Neural progenitor cell (in vitro differentiated cells): ENCODE measurements around the gene IFNG. TPM values are rescaled to one million over a fixed set of nuclear protein-coding genes. Genes with fewer than 3 reads are reported as not detected.

Experiments used
- DNase-seq: peaks from one replicate; pipeline ENCODE4 v3.0.0-alpha.2; 2016; ENCODE audit warnings: low spot score
- H2AFZ ChIP-seq: fragments of 200-600 bp; sonication (generic); replicated peaks from 2 replicates; pipeline ENCODE4 v1.6.1; 2016; ENCODE audit warnings: antibody characterized with exemption
- H3F3A ChIP-seq: fragments of 200-600 bp; sonication (generic); 2 replicates; pipeline ENCODE4 v1.6.1; 2016; ENCODE audit warnings: antibody characterized with exemption, low read depth
- H3K27ac ChIP-seq: fragments of 200-600 bp; sonication (generic); 2 replicates; pipeline ENCODE4 v1.5.1; 2016; ENCODE audit warnings: mild to moderate bottlenecking
- H3K27me3 ChIP-seq: fragments of 200-600 bp; sonication (generic); 2 replicates; pipeline ENCODE4 v1.6.1; 2016; ENCODE audit warnings: mild to moderate bottlenecking, moderate library complexity
- H3K36me3 ChIP-seq: fragments of 200-600 bp; sonication (generic); 2 replicates; pipeline ENCODE4 v1.5.1; 2016
- H3K4me1 ChIP-seq: fragments of 200-600 bp; sonication (generic); 2 replicates; pipeline ENCODE4 v1.6.1; 2016; ENCODE audit warnings: mixed run types
- H3K4me2 ChIP-seq: fragments of 200-600 bp; sonication (generic); 2 replicates; pipeline ENCODE4 v1.6.1; 2016
- H3K4me3 ChIP-seq: fragments of 200-600 bp; sonication (generic); 2 replicates; pipeline ENCODE4 v1.5.1; 2016
- H3K79me2 ChIP-seq: fragments of 200-600 bp; sonication (generic); 2 replicates; pipeline ENCODE4 v1.6.1; 2016; ENCODE audit warnings: low read depth
- H3K9ac ChIP-seq: fragments of 200-600 bp; sonication (generic); 2 replicates; pipeline ENCODE4 v1.6.1; 2016
- H3K9me3 ChIP-seq: fragments of 200-600 bp; sonication (generic); 2 replicates; pipeline ENCODE4 v1.5.1; 2016; ENCODE audit warnings: low read depth
- H4K20me1 ChIP-seq: fragments of 200-600 bp; sonication (generic); 2 replicates; pipeline ENCODE4 v1.6.1; 2016; ENCODE audit warnings: low read depth
- H3K27ac Mint-ChIP-seq: 3 replicates; pipeline ENCODE4 v1.8.0; 2021; ENCODE audit warnings: mixed read lengths
- H3K27me3 Mint-ChIP-seq: 2 replicates; pipeline ENCODE4 v1.8.0; 2022; ENCODE audit warnings: low read depth, mild to moderate bottlenecking, inconsistent platforms, moderate library complexity, mixed read lengths; ENCODE audit not compliant: insufficient read depth
- H3K36me3 Mint-ChIP-seq: 3 replicates; pipeline ENCODE4 v1.8.0; 2021; ENCODE audit warnings: mixed read lengths
- H3K4me1 Mint-ChIP-seq: 3 replicates; pipeline ENCODE4 v1.8.0; 2021; ENCODE audit warnings: mixed read lengths
- H3K4me3 Mint-ChIP-seq: 3 replicates; pipeline ENCODE4 v1.8.0; 2021; ENCODE audit warnings: mild to moderate bottlenecking, moderate library complexity, mixed read lengths
- H3K9me3 Mint-ChIP-seq: 3 replicates; pipeline ENCODE4 v1.8.0; 2020; ENCODE audit warnings: mixed read lengths
- CTCF ChIP-seq: fragments of 200-600 bp; sonication (generic); IDR thresholded peaks from 2 replicates; pipeline ENCODE4 v1.5.1; 2017; ENCODE audit warnings: antibody characterized with exemption, mild to moderate bottlenecking
- EZH2 ChIP-seq: fragments of 200-600 bp; sonication (generic); IDR thresholded peaks from 2 replicates; pipeline ENCODE4 v1.6.1; 2017; ENCODE audit warnings: antibody characterized with exemption, mild to moderate bottlenecking, moderate library complexity
- EZH2phosphoT487 ChIP-seq: fragments of 200-600 bp; sonication (generic); IDR thresholded peaks from 2 replicates; pipeline ENCODE4 v1.6.1; 2017; ENCODE audit warnings: antibody characterized with exemption
- total RNA-seq: library from RNA; depleted of rRNA; stranded (reverse); fragments of >200 nt; gene quantifications from 2 replicates; pipeline ENCODE4 v1.2.3, GENCODE V29; 2015; ENCODE audit warnings: low replicate concordance

IFNG gene
- total RNA-seq, 1 donor from 2014 or later: not detected

DNA sequence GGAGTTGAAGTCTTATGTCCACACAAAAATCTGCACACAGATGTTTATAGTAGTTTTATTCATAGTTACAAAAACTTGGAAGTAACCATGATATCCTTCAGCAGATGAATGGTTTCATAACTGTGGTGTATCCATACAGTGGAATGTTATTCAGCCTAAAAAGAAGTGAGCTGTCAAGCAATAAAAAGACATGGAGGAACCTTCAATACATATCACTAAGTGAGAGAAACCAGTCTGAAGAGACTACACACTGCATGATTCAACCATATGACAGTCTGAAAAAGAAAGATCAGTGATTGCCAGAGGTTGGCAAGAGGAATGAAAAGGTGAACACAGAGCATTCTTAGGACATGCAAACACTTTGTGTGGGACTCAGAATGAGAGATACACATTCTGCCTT, 18.6 kb upstream of the IFNG start:
- no peak overlapping the region for H3K27ac Mint-ChIP-seq
- H3K4me1 ChIP-seq: no peaks in the 10 kb centered on the region
- no peak for TF ChIP-seq EZH2phosphoT487
- TF ChIP-seq EZH2: no peak
- no peak for TF ChIP-seq CTCF
- no peaks in the 10 kb centered on the region for H3K36me3 ChIP-seq
- no peak overlapping the region for H3K4me3 ChIP-seq
- H3K27me3 ChIP-seq: no peaks in the 10 kb centered on the region
- no peak overlapping the region for H3K4me2 ChIP-seq
- H3K27me3 Mint-ChIP-seq: no peaks in the 10 kb centered on the region
- no peak for DNase-seq
- H3F3A ChIP-seq: no peaks in the 10 kb centered on the region
- no peak overlapping the region for H3K27ac ChIP-seq
- no peaks in the 10 kb centered on the region for H3K79me2 ChIP-seq
- H3K9me3 ChIP-seq: no peaks in the 10 kb centered on the region
- H3K4me1 Mint-ChIP-seq: no peaks in the 10 kb centered on the region
- H3K9ac ChIP-seq: no peak overlapping the region
- no peaks in the 10 kb centered on the region for H4K20me1 ChIP-seq
- H3K9me3 Mint-ChIP-seq: peaks cover 5% of the 10 kb centered on the region
- H3K4me3 Mint-ChIP-seq: no peak overlapping the region
- H3K36me3 Mint-ChIP-seq: no peaks in the 10 kb centered on the region
- no peak overlapping the region for H2AFZ ChIP-seq

DNA sequence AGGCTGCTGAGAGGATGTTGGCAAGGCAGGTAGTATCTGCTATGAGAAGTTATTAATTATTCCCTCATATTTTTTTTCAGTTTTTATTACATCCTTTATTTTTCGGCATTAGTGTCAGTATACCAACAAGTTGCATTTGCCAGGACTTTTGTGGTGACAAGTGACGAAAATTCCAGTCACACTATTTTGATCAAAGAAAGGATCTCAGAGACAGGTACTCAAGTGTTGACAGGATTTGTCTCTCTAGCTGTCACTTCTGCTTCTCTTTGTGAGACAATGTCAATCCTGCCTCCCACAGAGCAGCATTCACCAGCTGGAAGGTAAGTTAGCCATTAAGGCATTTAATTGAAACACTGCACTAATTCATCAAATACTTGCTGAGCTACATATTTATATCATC, 18.0 kb upstream of the IFNG start:
- Histone ChIP-seq H3F3A (no peaks in the 10 kb centered on the region), H3K9ac (no peak overlapping the region), H4K20me1 (no peaks in the 10 kb centered on the region), H3K4me1 (no peaks in the 10 kb centered on the region), H2AFZ (no peak overlapping the region), H3K36me3 (no peaks in the 10 kb centered on the region), H3K27me3 (no peaks in the 10 kb centered on the region), H3K27ac (no peak overlapping the region), H3K4me3 (no peak overlapping the region), H3K79me2 (no peaks in the 10 kb centered on the region), H3K4me2 (no peak overlapping the region), H3K9me3 (no peaks in the 10 kb centered on the region)
- no peak overlapping the region for H3K4me3 Mint-ChIP-seq
- TF ChIP-seq EZH2 (no peak), CTCF (no peak), EZH2phosphoT487 (no peak)
- no peaks in the 10 kb centered on the region for H3K36me3 Mint-ChIP-seq
- H3K9me3 Mint-ChIP-seq: peaks cover 5% of the 10 kb centered on the region
- no peaks in the 10 kb centered on the region for H3K27me3 Mint-ChIP-seq
- H3K27ac Mint-ChIP-seq: no peak overlapping the region
- DNase-seq: peak; percentile 13
- no peaks in the 10 kb centered on the region for H3K4me1 Mint-ChIP-seq

GRCh38 chr12:68176257-68176656, 16.7 kb upstream of the IFNG start:
- Histone ChIP-seq H3K4me1 (no peaks in the 10 kb centered on the region), H3K27me3 (no peaks in the 10 kb centered on the region), H3K9ac (no peak overlapping the region), H3K4me2 (no peak overlapping the region), H3K79me2 (no peaks in the 10 kb centered on the region), H3K27ac (no peak overlapping the region), H2AFZ (no peak overlapping the region), H4K20me1 (no peaks in the 10 kb centered on the region), H3F3A (no peaks in the 10 kb centered on the region), H3K9me3 (no peaks in the 10 kb centered on the region), H3K4me3 (no peak overlapping the region), H3K36me3 (no peaks in the 10 kb centered on the region)
- H3K36me3 Mint-ChIP-seq: no peaks in the 10 kb centered on the region
- H3K4me1 Mint-ChIP-seq: no peaks in the 10 kb centered on the region
- no peak overlapping the region for H3K4me3 Mint-ChIP-seq
- TF ChIP-seq EZH2: no peak
- no peak for TF ChIP-seq CTCF
- TF ChIP-seq EZH2phosphoT487: no peak
- H3K27me3 Mint-ChIP-seq: no peaks in the 10 kb centered on the region
- no peak overlapping the region for H3K27ac Mint-ChIP-seq
- no peak for DNase-seq
- peaks cover 5% of the 10 kb centered on the region for H3K9me3 Mint-ChIP-seq
